ENCODE results near the gene CCDC152.
"Not testable (repeated sequence)": the region's sequence is repeated elsewhere in the genome, so short reads cannot be mapped to it uniquely, and the experiment has no call there.

CCDC152 gene

GRCh38 chr5:42816546-42816945, 59.9 kb downstream of the CCDC152 start:
- FAIRE-seq = not testable (repeated sequence)

GRCh38 chr5:42819745-42820144, 63.1 kb downstream of the CCDC152 start:
- no peak for FAIRE-seq

DNA sequence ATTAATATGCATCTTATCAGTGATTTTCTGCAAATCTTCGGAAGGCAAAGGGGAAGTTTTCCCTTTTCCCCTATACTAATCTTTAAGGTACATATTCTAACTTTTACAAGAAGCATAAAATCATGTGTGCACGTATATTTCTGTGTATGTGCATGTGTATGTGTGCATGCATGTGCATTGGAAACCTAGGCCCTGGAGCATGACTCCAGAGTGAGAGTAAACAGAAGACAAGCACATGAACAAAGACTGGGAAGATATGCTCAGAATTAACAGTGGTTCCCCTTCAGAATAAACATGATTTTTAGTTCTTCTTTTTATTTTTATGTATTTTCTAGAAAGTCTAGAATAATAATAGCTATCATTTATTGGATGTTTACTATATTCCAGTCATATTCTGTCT, 65.9 kb downstream of the CCDC152 start:
- no peak for FAIRE-seq

GRCh38 chr5:42824347-42824976, 67.8 kb downstream of the CCDC152 start:
- FAIRE-seq = no peak

GRCh38 chr5:42825422-42826148, 69.0 kb downstream of the CCDC152 start:
- FAIRE-seq = no peak

DNA sequence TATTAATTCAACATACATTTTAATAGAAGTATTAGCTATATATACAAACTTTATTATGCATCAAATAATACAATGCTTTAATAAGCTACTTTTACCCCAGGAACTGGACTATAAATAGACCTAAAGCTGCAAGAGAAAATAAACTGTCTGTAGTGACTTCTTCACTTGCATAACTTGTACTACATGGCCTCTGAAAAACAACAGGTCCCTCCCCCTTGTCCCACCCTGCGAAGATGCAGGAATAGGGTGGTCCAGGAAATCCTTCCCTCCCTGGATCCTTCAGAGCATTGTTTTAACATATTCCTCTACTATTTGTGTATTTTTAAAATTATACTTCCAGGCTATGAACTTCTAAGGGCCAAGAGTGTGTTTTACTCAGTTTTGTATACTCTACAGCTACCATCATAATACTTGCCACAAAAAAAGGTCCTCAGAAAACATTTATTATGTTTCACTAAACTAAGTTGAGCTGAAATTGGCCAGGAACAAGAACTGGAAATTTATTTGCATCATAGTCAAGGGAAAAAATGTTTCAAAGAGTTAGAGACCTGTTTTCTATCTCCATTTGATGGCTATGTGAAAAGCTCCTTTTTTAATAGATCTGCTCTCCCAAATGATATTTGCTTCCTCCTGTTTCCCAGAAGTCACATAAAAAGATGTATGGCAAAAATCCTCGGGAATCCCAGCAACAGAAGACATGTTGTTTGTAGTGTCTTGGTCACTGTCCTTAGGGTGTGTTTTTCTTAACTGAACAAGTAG, 70.3 kb downstream of the CCDC152 start:
- no peak for FAIRE-seq

GRCh38 chr5:42828671-42829070, 72.1 kb downstream of the CCDC152 start:
- no peak for FAIRE-seq

DNA sequence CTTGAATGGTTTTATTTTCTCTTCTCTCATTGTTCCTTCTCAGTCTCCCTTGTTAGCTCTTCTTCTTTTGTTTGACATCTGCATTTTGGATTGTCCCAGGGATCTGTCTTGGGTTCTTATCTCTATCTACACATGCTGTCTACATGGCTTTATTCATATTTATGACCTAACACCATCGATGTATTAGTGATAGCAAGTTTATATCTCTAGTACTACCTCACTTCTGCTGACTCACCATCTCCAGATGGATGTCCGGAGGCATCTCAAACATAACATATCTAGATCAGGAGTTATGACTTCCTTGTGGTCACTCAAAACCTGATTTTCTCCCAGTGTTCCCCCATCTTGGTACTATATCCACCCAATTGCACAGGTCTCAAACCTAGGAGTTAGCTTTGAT, 74.3 kb downstream of the CCDC152 start:
- no peak for FAIRE-seq

DNA sequence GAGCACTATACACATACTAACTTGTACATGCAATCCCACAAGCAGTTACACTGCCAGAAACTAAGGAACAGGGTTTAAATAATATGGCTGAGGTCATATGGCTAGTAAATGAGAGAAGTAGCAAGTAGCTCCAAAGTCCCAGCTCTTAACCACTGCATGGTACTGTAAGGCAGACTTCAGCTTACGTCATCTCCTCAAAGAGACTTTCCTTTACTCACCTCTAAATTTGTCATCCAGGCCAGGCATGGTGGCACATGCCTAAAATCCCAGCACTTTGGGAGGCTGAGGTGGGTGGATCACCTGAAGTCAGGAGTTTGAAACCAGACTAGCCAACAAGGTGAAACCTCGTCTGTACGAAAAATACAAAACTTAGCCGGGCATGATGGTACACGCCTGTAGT, 75.4 kb downstream of the CCDC152 start:
- FAIRE-seq = no peak

DNA sequence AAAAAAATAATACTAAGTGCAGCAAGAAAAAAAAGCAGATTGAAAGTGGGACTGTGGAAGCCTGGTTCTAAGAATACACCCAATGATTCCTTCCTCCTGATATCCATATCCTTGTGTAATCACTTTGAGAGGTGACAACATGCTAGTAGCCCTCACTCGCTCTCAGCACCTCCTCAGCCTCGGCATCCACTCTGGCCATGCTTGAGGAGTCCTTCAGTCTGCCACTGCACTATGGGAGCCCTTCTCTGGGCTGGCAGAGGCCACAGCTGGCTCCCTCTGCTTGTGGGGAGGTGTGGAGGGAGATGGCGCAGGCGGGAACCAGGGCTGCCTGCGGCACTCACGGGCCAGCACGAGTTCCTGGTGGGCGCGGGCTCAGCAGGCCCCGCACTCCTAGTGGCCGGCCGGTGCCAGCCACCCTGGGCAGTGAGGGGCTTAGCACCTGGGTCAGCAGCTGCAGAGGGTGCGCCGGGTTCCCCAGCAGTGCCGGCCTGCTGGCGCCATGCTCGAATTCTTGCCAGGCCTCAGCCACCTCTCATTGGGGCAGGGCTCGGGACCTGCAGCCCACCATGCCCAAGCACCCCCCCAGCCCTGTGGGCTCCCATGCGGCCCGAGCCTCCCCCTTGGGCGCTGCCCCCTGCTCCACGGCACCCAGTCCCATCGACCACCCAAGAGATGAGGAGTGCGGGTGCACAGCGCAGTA, 79.6 kb downstream of the CCDC152 start:
- FAIRE-seq = no peak

GRCh38 chr5:42837601-42838000, 81.0 kb downstream of the CCDC152 start:
- no peak for FAIRE-seq

- FAIRE-seq = no peak
Observed at GRCh38 chr5:42839196-42839595, 82.6 kb downstream of the CCDC152 start.

GRCh38 chr5:42840269-42840668, 83.7 kb downstream of the CCDC152 start:
- no peak for FAIRE-seq

DNA sequence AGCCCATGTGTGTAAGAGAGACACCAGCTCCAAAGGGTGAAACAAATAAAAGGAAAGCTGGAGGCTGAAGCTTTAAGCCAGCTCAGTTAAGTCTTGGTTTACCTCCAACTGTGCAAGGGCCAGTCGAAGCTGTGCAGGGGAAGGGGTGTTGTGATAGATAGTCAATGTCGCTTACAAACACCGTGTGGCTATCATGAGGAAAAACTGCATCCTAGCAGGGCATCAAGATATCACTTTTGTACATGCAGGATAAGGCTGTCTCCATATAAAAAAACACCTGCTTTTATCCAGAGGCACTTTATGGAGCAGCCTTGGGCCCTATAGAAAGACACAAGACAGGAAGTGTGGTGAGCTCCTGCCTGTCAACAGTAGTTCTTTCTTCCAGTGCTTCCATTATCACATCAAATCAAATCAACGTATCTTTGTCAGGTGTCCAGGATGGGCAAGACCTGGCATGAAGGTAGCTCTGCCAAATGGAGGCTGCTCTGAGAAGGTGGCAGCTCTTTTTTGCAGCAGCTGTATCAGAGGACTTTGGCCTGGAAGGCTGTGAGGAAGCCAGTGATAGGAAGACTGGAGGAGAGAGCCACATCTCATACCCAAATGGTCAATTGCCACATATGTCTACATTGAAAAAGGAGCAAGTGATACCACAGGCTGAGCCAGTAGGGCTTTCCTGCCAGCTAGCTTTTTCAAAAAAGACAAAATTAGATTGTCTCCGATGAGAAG, 84.4 kb downstream of the CCDC152 start:
- FAIRE-seq = no peak

DNA sequence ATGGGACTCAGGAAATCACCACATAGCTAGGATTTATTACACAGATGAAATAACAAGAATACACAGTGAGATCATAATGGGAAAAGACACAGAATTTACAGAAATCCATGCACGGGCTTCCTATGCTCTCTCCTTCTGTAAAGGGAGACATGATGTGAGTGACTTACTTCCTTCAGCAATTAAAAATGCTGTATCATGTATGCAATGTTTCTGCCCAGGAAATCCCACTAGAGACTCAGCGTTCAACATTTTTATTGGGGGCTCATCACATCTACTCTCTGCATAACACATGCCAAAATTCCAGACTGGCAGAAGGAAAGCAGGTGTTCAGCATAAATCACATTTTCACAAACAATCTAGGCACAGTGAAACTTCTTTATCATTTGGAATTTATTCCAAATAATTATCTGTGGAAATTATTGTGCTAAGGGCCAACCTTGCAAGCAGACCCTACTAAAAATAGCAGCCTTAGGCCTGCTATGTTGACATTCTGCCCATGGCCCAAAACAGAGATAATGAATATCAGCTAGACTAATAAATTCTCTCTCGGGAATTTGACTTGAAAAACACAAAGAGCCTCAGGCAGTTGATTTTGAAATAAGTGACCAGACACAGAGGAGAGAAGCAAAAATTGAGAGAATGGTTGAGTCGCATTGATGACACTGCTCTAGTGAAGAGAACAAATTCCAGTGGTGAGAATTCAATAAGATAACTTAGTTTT, 86.5 kb downstream of the CCDC152 start:
- FAIRE-seq = no peak

DNA sequence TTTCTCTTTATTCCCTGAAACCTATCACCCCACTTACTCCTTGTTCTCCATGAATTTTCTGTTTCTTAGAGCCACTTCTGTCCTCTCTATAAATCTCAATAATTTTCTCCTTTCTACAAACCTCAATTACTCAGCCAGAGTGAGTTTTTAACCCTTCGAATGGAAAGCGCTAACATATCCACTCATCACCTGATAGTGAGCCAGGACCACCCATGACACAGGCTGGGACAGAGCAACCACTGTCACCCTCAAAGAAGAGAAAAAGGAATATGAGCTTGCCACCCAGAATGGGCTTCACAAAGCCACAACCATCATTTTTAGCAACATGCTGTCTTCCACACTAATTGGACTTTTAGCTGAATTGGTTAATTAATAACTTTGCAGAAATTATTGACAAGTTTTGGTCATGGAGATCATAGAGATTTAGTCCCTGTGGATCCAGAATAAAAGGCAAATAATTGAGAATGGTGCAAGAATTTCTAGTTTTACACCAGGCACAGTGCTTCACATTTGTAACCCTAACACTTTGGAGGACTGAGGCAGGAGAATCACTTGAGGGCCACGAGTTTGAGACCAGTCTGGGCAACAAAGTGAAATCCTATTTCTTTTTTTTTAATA, 87.2 kb downstream of the CCDC152 start:
- no peak for FAIRE-seq

DNA sequence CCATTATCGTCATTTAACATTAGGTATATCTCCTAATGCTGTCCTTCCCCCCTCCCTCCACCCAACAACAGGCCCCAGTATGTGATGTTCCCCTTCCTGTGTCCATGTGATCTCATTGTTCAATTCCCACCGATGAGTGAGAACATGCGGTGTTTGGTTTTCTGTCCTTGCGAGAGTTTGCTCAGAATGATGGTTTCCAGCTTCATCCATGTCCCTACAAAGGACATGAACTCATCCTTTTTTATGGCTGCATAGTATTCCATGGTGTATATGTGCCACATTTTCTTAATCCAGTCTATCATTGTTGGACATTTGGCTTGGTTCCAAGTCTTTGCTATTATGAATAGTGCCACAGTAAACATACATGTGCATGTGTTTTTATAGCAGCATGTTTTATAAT, 87.8 kb downstream of the CCDC152 start:
- FAIRE-seq = not testable (repeated sequence)

GRCh38 chr5:42848545-42848944, 91.9 kb downstream of the CCDC152 start:
- FAIRE-seq = no peak

DNA sequence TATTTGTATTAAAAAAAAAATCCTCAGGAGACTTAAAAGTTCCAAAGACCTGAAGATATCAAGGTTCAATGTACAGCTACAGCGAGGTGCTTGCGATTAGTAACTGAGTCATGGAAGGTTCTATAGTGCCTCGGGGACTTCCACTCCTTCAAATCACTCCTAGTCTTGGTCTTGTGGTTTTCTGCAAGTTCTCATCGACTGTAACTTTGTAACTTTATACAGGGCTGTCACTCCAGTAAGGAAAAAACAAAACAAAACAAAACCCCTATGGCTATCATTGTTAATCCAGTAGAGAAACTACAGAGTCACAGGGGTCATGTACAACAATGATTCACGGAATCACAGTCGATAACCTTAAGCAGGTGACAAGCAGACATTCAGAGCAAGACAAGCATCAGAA, 94.9 kb downstream of the CCDC152 start:
- FAIRE-seq = no peak

Measured in TTC549 (cell line).